COLO668 (cell line): Measurements from ENCODE around the gene GGA3.
A peak's percentile ranks its signal among the peaks of the same experiment; 100 is the strongest.

Source experiments
- DNase-seq: peaks from one replicate; lab custom pipeline; 2025; ENCODE audit not compliant: unreplicated experiment; lab: John Stamatoyannopoulos, UW

The GGA3 gene

GRCh38 chr17:75250009-75250471, 11.4 kb downstream of the GGA3 start:
- no peak for DNase-seq

GRCh38 chr17:75249564-75249963, 11.8 kb downstream of the GGA3 start:
- DNase-seq = no peak

- no peak for DNase-seq
These were observed 15.0 kb downstream of the GGA3 start for GRCh38 chr17:75246404-75246803.

GRCh38 chr17:75245011-75245410, 16.4 kb downstream of the GGA3 start:
- no peak for DNase-seq

GRCh38 chr17:75244133-75244866, 17.1 kb downstream of the GGA3 start:
- DNase-seq = no peak

GRCh38 chr17:75242461-75243042, 18.9 kb downstream of the GGA3 start:
- no peak for DNase-seq

- DNase-seq = no peak
These were observed 19.4 kb downstream of the GGA3 start for GRCh38 chr17:75241996-75242460.

GRCh38 chr17:75241502-75241901, 19.9 kb downstream of the GGA3 start:
- no peak for DNase-seq

- no peak for DNase-seq
These were observed 20.3 kb downstream of the GGA3 start for GRCh38 chr17:75241143-75241430.

GRCh38 chr17:75240394-75241142, 20.8 kb downstream of the GGA3 start:
- DNase-seq = peak; percentile 12

- DNase-seq = no peak
These were observed 21.5 kb downstream of the GGA3 start for GRCh38 chr17:75239778-75240393.

GRCh38 chr17:75239214-75239613, 22.2 kb downstream of the GGA3 start:
- DNase-seq = no peak

GRCh38 chr17:75238684-75239191, 22.7 kb downstream of the GGA3 start:
- peak; percentile 45 for DNase-seq

- DNase-seq = no peak
These were observed 23.3 kb downstream of the GGA3 start for GRCh38 chr17:75238020-75238580.

- DNase-seq = no peak
These were observed 24.0 kb downstream of the GGA3 start for GRCh38 chr17:75237100-75238014.

- DNase-seq = no peak
These were observed 28.6 kb downstream of the GGA3 start for GRCh38 chr17:75232786-75233185.

GRCh38 chr17:75231741-75232464, 29.5 kb downstream of the GGA3 start:
- DNase-seq = no peak

GRCh38 chr17:75231071-75231470, 30.3 kb downstream of the GGA3 start:
- DNase-seq = no peak

GRCh38 chr17:75228847-75229246, 32.6 kb downstream of the GGA3 start:
- no peak for DNase-seq
